Type B pancreatic cell (in vitro differentiated cells): ENCODE results near the gene PRTFDC1. TPM values are rescaled to one million over a fixed set of nuclear protein-coding genes. Genes with fewer than 3 reads are reported as not detected.

Source experiments
- DNase-seq: peaks from one replicate; pipeline ENCODE4 v3.0.0; 2021; ENCODE audit warnings: mixed read lengths; ENCODE audit not compliant: unreplicated experiment; ENCODE audit errors: extremely low spot score
- H3K27ac Mint-ChIP-seq: 2 replicates; pipeline ENCODE4 v1.8.0; 2021; ENCODE audit warnings: mild to moderate bottlenecking, mixed read lengths
- H3K27me3 Mint-ChIP-seq: 2 replicates; pipeline ENCODE4 v1.8.0; 2021; ENCODE audit warnings: mixed read lengths
- H3K36me3 Mint-ChIP-seq: 2 replicates; pipeline ENCODE4 v1.8.0; 2021; ENCODE audit warnings: mixed read lengths
- H3K4me1 Mint-ChIP-seq: one replicate; pipeline ENCODE4 v1.8.0; 2021; ENCODE audit warnings: mixed read lengths; ENCODE audit not compliant: unreplicated experiment
- H3K4me3 Mint-ChIP-seq: 2 replicates; pipeline ENCODE4 v1.8.0; 2021; ENCODE audit warnings: mild to moderate bottlenecking, mixed read lengths
- H3K9me3 Mint-ChIP-seq: 2 replicates; pipeline ENCODE4 v1.8.0; 2021; ENCODE audit warnings: mixed read lengths
- total RNA-seq: library from RNA; stranded (reverse); gene quantifications from 2 replicates; pipeline ENCODE4 v1.2.1, GENCODE V29; 2021; ENCODE audit warnings: low replicate concordance
- TF ChIP-seq, protein P1 (sequence below): fragments of 200-600 bp; sonication (generic); conservative IDR thresholded peaks from 2 replicates; pipeline ENCODE4 v1.5.0; 2021; ENCODE audit warnings: antibody characterized with exemption, mild to moderate bottlenecking

The PRTFDC1 gene
- total RNA-seq, 1 donor from 2014 or later: 22.9 TPM

DNA sequence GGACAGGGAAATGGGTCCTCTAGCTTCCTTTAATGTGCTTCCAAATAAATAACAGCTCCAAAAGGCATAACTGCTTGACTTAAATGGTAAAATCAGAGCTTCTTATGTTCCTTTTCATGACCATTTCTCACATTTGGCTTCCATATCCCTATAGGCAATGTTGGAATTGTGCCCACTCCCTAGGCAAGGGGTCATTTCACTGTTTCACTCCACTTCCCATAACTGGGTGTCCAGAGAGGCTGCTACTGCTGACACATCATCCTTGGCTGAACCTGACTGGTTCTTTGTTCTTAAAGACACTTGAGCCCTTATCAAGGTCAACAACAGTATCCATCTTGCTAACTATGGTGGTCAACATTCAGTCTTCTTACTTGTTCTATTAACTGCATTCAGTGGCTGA is 37.1 kb downstream of the PRTFDC1 start:
- Mint-ChIP-seq H3K4me1 (no peaks in the 10 kb centered on the region), H3K27me3 (no peaks in the 10 kb centered on the region)
- TF ChIP-seq, protein P1, sequence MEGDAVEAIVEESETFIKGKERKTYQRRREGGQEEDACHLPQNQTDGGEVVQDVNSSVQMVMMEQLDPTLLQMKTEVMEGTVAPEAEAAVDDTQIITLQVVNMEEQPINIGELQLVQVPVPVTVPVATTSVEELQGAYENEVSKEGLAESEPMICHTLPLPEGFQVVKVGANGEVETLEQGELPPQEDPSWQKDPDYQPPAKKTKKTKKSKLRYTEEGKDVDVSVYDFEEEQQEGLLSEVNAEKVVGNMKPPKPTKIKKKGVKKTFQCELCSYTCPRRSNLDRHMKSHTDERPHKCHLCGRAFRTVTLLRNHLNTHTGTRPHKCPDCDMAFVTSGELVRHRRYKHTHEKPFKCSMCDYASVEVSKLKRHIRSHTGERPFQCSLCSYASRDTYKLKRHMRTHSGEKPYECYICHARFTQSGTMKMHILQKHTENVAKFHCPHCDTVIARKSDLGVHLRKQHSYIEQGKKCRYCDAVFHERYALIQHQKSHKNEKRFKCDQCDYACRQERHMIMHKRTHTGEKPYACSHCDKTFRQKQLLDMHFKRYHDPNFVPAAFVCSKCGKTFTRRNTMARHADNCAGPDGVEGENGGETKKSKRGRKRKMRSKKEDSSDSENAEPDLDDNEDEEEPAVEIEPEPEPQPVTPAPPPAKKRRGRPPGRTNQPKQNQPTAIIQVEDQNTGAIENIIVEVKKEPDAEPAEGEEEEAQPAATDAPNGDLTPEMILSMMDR: no peak

DNA sequence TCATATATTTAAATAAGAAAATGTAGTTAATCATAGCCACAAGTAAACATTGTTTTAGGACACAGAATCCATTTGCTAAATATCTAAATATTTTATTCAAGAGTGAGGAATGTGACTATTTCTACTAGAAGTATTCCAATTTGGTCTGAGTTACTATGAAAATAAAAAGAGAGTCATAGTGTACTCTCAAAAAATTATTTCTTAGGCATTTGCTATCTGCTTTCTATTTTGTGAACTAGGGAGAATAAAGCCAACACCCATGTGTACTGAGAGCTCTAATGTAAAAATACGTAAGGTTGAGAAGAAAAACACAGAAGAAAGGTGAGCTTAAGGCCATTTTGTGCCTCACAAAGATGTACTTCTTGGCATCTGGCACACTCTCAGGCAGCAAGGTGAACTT is 38.3 kb downstream of the PRTFDC1 start:
- H3K27me3 Mint-ChIP-seq: no peaks in the 10 kb centered on the region
- H3K4me3 Mint-ChIP-seq: no peak overlapping the region
- H3K4me1 Mint-ChIP-seq: no peaks in the 10 kb centered on the region
- DNase-seq: no peak
- TF ChIP-seq, protein P1: no peak
- peaks cover 4% of the 10 kb centered on the region for H3K9me3 Mint-ChIP-seq
- peaks cover 4% of the 10 kb centered on the region for H3K36me3 Mint-ChIP-seq
- H3K27ac Mint-ChIP-seq: no peak overlapping the region

More for the DNA sequence above, 37.1 kb downstream of the PRTFDC1 start:
- Mint-ChIP-seq H3K36me3 (peaks cover 8% of the 10 kb centered on the region), H3K27ac (no peak overlapping the region), H3K4me3 (no peak overlapping the region), H3K9me3 (peaks cover 4% of the 10 kb centered on the region)
- DNase-seq: no peak

DNA sequence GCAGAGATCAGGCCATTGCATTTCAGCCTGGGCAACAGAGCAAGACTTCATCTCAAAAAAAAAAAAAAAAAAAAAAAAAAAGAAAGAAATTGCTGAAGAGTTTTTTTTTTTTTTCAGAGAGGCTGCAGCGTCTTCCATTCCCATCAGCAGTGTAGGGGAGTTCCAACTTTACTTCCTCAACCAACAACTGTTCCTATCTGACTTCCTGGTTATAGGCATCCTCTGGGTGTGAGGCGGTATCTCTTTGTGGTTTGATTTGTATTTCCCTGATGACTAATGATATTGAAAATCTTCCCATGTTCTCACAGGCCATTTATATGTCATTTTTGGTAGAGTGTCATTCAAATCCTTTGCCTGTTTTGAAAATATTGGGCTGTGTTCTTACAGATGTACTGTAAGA is 40.2 kb downstream of the PRTFDC1 start:
- no peak overlapping the region for H3K4me3 Mint-ChIP-seq
- H3K36me3 Mint-ChIP-seq: peaks cover 4% of the 10 kb centered on the region
- TF ChIP-seq, protein P1: no peak
- peaks cover 4% of the 10 kb centered on the region for H3K9me3 Mint-ChIP-seq
- no peak for DNase-seq
- H3K27me3 Mint-ChIP-seq: no peaks in the 10 kb centered on the region
- no peaks in the 10 kb centered on the region for H3K4me1 Mint-ChIP-seq
- H3K27ac Mint-ChIP-seq: no peak overlapping the region

DNA sequence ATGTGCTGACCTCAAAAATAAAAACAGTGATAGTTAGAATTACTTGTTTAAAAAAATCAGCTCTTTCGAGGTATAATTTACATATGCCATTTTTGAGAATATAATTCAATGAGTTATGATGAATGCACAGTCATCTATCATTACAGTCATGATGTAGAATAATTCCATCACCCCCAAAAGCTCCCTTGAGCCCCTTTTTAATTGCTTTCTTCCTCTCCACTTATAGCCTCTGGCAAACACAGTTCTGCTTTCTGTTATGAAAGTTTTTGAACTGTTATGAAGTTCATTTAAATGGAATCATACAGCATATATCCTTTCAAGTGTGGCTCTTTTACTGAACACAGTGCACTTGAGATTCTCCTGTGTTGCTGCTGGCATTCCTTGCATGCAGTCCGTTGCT is 41.4 kb downstream of the PRTFDC1 start:
- Mint-ChIP-seq H3K27ac (no peak overlapping the region), H3K27me3 (no peaks in the 10 kb centered on the region), H3K36me3 (peaks cover 10% of the 10 kb centered on the region), H3K4me1 (no peaks in the 10 kb centered on the region), H3K9me3 (peaks cover 4% of the 10 kb centered on the region), H3K4me3 (no peak overlapping the region)
- TF ChIP-seq, protein P1: no peak
- no peak for DNase-seq

DNA sequence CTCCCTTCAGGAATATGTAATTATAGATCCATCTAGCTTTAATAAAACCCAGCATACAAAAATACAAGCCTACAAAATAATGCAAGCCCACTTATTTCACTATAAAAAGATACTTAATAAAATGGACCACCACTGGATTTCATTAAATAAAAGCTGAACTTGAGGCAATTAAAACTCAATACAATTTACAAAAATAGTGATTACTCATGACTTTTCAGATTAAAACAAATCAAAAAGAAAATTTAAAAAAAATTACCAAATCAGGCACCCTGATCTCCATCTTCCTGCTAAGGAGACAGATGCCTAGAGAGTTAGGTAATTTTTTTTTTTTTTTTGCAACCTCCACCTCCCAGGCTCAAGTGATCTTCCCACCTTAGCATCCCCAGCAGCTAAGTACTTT is 41.8 kb downstream of the PRTFDC1 start:
- no peaks in the 10 kb centered on the region for H3K4me1 Mint-ChIP-seq
- no peak overlapping the region for H3K27ac Mint-ChIP-seq
- peaks cover 14% of the 10 kb centered on the region for H3K36me3 Mint-ChIP-seq
- H3K4me3 Mint-ChIP-seq: no peak overlapping the region
- peaks cover 4% of the 10 kb centered on the region for H3K9me3 Mint-ChIP-seq
- TF ChIP-seq, protein P1: no peak
- H3K27me3 Mint-ChIP-seq: no peaks in the 10 kb centered on the region
- no peak for DNase-seq

DNA sequence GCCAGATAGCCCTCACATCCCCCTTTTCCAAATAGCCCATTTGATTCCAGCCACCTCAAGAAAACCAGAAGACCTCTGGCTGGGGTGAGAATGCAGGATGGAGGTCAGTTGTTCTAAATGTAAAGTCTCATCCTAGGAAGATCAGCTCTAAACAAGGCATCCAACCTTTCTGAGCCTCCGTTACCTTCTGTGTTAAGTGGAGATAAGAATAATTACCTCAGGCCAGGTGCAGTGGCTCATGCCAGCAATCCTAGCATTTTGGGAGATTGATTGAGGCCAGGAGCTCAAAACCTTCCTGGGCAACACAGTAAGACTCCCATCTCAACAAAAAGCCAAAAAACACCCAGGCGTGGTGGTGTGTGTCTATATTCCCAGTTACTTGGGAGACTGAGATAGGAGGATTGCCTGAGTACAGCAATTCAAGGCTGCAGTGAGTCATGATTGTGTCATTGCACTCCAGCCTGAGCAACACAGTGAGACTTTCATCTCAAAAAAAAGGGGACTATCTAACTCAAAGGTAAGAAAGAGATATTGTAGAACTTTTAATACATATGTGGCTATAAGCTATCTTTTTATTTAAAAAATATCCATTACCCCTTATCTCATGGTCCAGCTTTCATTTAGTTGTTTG is 43.5 kb downstream of the PRTFDC1 start:
- Mint-ChIP-seq H3K9me3 (peaks cover 4% of the 10 kb centered on the region), H3K4me3 (no peak overlapping the region), H3K27me3 (no peaks in the 10 kb centered on the region), H3K36me3 (peaks cover 20% of the 10 kb centered on the region), H3K27ac (no peak overlapping the region), H3K4me1 (no peaks in the 10 kb centered on the region)
- TF ChIP-seq, protein P1: no peak
- DNase-seq: no peak
